RPMI8226 (cell line): Measurements from ENCODE around the gene FOXJ3.

Source experiments
- DNase-seq: peaks from one replicate; pipeline ENCODE4 v3.0.0-alpha.2; 2015

FOXJ3 gene

DNA sequence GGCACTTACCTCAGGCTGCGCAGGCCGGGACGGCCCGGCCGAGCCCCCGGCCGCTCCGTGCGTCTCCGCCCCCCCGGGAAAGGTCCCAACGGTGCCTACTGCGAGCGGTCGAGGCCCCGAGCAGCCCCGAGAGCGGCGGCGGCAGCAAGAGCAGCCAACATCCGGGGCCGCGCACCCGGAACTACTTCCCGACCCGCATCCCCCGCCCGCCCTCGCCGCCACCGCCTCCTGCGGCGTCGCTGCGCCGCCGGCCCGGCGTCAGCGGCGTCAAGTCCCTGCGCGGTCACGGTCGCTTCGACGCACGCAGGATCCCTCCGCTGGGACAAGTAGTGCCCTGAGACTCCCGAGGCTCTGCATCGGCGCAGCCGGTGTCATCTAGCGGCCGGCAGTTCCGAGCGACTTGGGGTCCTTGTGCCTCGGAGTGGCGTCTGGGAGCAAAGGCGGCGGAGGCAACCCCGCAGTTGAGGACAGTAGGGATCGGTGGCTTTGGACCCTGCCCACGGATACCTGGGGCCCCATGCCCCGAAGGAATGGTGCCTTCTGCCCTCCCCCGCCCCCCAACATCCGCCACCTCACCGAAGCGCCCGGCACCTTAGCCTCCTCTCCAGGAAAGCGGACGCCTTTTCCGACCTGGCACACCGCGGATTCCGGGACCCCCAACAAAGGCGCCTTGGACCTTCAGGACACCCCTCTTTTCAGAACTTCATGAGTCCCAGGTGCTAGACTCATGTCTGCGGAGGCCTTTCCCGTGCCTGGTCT lies at the start of gene FOXJ3:
Gene FOXJ3, minus strand, starts transcription at position 186 of the 759 bp plus-strand sequence. CDS start 24,142 bp downstream, outside the sequence.
- DNase-seq, result peak; percentile 99

DNA sequence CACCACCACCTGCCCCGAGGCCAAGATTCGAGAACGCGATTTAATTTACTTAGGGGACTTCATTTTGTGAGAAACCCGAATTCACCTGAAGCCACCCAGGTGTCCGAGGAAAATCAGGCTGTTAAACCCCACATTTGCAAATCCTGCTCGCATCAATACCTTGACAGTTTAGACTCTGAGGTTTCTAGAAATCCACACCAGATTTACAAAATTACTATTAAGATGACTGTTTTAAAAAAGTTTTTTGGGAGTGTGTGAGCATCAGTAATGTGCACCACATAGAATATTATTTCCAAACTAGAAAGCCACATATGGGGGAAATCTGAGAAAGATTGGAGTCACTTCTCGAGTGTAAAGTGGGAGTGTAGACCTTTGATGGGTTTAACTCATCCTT lies 46.2 kb upstream of the FOXJ3 start:
- DNase-seq, result no peak

DNA sequence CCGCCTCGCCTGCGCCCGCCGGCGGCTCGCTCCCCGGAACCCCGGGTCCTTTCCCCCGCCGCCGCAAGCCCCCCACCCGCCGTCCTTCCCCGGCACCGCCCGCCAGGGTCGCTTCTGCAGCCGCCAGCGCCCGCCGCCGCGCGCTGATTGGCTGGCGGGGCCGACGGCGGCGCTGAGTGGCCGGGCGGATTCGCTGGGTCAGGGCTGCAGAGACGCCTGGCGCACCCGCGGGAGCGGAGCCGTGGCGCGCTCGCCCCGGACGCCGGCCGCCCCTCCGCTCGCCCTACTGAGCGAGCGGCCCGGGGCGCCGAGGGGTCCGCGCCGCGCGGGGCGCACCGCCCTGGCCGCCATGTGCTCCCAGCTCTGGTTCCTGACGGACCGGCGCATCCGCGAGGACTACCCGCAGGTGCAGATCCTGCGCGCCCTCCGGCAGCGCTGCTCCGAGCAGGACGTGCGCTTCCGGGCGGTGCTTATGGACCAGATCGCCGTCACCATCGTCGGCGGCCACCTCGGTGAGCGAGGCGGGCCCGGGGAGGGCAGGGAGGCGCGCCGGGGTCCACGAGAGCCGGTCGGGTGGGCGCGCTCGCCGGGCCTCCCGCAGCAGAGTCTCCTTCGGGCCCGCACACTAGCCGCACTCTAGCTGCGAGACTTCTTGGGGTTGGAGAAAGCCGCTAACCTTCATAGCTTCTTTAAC lies 45.7 kb upstream of the FOXJ3 start, which contains the start of gene RIMKLA:
Gene RIMKLA, plus strand, starts transcription at position 207 of the 694 bp plus-strand sequence. Its CDS starts 143 bp downstream, at position 350.
- DNase-seq, result peak; percentile 67

DNA sequence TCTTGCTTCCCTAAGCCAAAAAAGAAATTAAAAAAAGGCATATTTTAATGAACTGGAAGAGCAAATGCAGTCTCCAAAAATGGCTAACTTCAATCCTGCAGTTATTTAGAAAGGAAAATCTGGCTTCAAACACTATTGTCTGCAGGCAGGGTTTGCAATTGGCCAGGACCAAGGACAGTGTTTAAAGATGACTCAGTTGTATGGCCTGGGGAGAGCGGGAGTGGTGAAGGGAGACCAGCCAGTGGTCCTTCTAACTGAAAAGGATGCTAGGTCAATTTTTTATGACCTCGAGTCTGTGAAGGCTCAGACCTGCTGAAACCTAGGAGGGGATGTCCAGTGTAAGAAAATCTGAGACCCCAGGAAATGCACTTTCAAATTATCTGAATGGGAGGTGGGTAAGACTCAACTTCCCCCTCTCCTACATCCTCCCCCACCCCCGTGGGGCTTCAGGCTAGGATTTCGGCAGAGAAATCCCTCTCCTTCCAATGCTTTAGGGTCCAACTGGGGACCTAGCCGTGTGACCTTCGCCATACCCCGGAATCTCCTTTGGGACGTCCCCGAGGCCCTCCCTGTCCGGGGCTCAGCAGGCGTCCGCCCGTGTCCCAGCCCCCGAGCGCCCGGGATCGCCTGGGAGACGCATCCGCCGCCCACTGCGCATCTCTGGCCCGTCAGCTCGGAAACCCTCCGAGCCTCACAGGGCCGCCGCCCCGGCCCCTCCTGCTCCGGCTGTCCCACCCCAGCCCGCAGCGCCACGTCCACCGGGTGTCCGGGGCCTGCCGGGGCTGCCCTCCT lies 45.0 kb upstream of the FOXJ3 start:
- DNase-seq, result peak; percentile 27

GRCh38 chr1:42372796-42373195 lies 37.8 kb upstream of the FOXJ3 start:
- no peak for DNase-seq

DNA sequence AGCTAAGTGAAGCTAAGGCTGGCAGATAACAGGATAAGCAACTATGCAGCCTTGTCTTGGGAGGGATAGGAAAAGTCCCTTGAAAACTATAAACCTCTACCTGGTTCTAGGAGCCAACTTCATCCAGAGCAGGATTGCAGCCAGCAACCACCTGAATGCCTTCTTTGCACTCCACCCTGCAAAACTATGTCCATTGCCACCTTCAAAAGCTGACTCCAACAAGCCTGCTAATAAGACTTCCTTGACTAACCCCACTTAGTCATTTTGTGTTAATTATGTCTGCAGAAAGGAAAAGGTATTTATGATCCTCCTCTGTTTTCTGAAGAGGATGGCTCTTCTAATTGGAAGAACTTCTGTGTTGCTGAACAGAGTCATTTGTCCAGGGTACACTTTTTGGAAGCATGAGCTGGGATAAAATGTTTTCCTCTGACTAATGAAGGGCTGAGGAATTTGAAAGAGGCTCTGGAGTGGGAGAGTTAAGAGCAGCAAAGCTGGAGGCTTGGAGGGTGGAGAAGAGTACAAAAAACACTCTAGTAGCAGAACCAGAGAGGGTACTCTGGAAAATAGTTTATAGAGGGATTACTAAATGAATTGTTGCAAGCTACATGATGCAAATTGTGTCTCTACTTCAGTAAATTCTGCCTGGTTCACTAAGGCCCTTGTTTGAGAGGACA lies 36.0 kb upstream of the FOXJ3 start:
- DNase-seq, result no peak

GRCh38 chr1:42369471-42369870 lies 34.4 kb upstream of the FOXJ3 start:
- no peak for DNase-seq

GRCh38 chr1:42368096-42368795 lies 33.2 kb upstream of the FOXJ3 start:
- DNase-seq, result no peak

GRCh38 chr1:42365118-42365517 lies 30.1 kb upstream of the FOXJ3 start:
- no peak for DNase-seq

GRCh38 chr1:42364542-42364941 lies 29.5 kb upstream of the FOXJ3 start:
- no peak for DNase-seq

- no peak for DNase-seq
Measured at GRCh38 chr1:42364089-42364488, 29.1 kb upstream of the FOXJ3 start.

GRCh38 chr1:42359466-42359865 lies 24.4 kb upstream of the FOXJ3 start:
- no peak for DNase-seq

DNA sequence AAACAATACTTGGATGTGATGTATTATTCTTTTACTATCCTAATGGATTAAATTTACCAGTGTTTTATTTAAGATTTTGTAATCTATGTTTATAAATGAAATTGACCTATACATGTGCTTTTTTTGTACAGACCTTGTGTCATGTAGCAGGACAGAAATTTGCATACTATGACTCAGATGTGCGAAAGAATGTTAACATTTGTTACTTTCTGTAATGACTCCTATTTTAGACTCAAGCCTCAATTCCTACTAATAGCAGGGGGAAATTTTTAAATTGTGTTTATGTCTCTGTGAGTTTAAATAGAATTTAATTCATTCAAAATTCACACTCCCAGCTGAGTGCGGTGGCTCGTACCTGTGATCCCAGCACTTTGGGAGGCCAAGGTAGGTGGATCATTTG lies 23.8 kb upstream of the FOXJ3 start:
- DNase-seq, result no peak

- DNase-seq, result no peak
Measured at GRCh38 chr1:42350086-42350485, 15.1 kb upstream of the FOXJ3 start.

GRCh38 chr1:42348498-42348897 lies 13.5 kb upstream of the FOXJ3 start:
- no peak for DNase-seq

- no peak for DNase-seq
Measured at GRCh38 chr1:42343049-42343448, 8.0 kb upstream of the FOXJ3 start.

GRCh38 chr1:42340901-42341300 lies 5.9 kb upstream of the FOXJ3 start:
- no peak for DNase-seq

DNA sequence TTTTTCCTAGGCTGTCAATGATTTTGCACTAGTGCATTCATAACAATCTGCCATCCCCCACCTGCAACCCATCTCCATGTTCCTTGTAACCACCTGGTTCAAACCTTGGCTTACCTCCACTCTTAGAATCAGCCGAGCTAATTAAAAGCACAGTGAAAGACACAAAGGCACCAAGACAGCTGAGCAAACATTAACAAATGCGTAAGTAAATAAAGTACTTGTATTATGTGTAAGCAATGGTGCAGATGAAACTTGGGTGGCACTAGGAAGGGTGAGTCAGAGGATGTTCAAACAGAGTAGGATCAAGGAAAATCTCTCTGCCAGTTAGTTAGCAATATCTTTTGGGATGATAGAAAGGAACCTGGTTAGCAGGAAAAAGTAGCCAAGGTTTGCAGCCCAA lies 5.1 kb upstream of the FOXJ3 start:
- DNase-seq, result peak; percentile 56

DNA sequence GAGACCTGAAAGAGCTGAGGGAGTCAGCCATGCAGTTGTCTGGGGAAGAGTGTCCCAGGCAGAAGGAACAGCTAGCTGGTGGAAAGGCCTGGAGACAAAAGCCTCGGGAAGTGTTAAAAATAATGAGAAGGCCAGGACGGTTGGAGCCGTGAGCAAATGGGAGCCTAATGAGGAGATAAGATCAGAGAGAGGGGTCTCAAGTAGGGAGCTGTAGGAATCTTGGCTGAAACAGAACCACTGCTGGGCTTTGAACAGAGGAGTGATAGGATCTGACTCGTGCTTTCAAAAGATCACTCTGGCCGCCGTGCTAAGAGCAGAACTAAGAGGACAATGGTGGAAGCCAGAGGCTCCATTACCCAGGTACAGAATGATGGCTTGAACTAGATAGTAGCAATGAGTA lies 1.9 kb upstream of the FOXJ3 start:
- DNase-seq, result no peak

GRCh38 chr1:42335809-42336518 lies 929 bp upstream of the FOXJ3 start:
- no peak for DNase-seq

- peak; percentile 58 for DNase-seq
Measured at GRCh38 chr1:42334240-42335049, 590 bp downstream of the FOXJ3 start.
